ENCODE data around the gene PRDM5. TPM values are rescaled to one million over a fixed set of nuclear protein-coding genes. Genes with fewer than 3 reads are reported as not detected.

PRDM5 gene
- total and polyA plus RNA-seq, 9 donors = 8.1 to 53.8 (median 36.3) TPM

DNA sequence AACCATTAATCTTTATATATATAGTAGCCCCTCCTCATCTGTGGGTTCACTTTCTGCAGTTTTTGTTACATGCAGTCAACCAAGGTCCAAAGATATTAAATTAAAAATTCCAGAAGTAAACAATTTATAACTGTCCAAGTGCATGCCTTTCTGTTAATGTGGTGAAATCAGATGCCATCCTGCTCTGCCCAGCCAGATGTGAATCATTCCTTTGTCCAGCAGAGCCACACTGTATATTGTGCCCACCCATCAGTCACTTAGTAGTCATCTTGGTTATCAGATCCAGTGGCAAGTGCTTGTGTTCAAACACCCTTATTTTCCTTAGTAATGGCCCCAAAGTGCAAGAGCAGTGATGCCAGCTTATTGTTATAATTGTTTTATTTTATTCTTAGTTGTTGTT lies 17.2 kb upstream of the PRDM5 start:
- intact Hi-C loops (cut with DNase I) = no loop called here
- no peak for DNase-seq
- TF ChIP-seq, protein P1, sequence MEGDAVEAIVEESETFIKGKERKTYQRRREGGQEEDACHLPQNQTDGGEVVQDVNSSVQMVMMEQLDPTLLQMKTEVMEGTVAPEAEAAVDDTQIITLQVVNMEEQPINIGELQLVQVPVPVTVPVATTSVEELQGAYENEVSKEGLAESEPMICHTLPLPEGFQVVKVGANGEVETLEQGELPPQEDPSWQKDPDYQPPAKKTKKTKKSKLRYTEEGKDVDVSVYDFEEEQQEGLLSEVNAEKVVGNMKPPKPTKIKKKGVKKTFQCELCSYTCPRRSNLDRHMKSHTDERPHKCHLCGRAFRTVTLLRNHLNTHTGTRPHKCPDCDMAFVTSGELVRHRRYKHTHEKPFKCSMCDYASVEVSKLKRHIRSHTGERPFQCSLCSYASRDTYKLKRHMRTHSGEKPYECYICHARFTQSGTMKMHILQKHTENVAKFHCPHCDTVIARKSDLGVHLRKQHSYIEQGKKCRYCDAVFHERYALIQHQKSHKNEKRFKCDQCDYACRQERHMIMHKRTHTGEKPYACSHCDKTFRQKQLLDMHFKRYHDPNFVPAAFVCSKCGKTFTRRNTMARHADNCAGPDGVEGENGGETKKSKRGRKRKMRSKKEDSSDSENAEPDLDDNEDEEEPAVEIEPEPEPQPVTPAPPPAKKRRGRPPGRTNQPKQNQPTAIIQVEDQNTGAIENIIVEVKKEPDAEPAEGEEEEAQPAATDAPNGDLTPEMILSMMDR (IDR thresholded peaks at IDR 0.05) = no peak
- TF ChIP-seq POLR2A (IDR thresholded peaks at IDR 0.05) = no peak
- TF ChIP-seq EP300 (IDR thresholded peaks at IDR 0.05) = no peak

DNA sequence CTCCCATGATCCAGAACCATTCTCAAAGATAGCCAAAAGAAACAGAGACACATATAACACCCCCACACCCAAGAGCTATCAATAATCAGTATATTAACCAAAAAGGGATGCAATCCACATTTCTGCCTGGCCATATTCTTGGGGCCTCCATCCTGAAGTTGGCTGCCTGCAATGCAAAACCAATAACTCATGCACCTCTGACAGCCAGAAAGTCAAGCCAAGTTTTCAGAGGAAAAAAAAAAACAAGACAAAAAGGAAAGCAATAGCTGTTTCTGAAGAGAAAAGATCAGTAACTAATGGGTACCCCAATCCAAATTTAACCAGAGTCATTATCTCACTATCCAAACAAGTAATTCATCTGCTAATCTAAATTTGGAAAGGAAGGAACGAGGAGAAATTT lies 7.3 kb upstream of the PRDM5 start:
- no peak for DNase-seq
- intact Hi-C loops (cut with DNase I) = no loop called here
- 65 to 94% (median 83%) methylated on average over 1 of the region's 1 CpG for WGBS, 3 donors
- Histone ChIP-seq H3K36me3 (no peaks in the 10 kb centered on the region), H3K27me3 (no peaks in the 10 kb centered on the region), H3K27ac (no peak overlapping the region), H3K4me1 (ENCODE audit: insufficient read depth) (no peaks in the 10 kb centered on the region), H3K9me3 (no peaks in the 10 kb centered on the region), H3K4me3 (no peak overlapping the region)
- TF ChIP-seq POLR2A (IDR thresholded peaks at IDR 0.05) (no peak), EP300 (IDR thresholded peaks at IDR 0.05) (no peak)
- TF ChIP-seq, protein P1 (IDR thresholded peaks at IDR 0.05) = no peak

More for the DNA sequence above, 17.2 kb upstream of the PRDM5 start:
- H3K36me3 ChIP-seq = no peaks in the 10 kb centered on the region
- no peaks in the 10 kb centered on the region for H3K4me1 ChIP-seq (ENCODE audit: insufficient read depth)
- H3K27ac ChIP-seq = no peak overlapping the region
- H3K4me3 ChIP-seq = no peak overlapping the region
- H3K9me3 ChIP-seq = no peaks in the 10 kb centered on the region
- H3K27me3 ChIP-seq = no peaks in the 10 kb centered on the region

DNA sequence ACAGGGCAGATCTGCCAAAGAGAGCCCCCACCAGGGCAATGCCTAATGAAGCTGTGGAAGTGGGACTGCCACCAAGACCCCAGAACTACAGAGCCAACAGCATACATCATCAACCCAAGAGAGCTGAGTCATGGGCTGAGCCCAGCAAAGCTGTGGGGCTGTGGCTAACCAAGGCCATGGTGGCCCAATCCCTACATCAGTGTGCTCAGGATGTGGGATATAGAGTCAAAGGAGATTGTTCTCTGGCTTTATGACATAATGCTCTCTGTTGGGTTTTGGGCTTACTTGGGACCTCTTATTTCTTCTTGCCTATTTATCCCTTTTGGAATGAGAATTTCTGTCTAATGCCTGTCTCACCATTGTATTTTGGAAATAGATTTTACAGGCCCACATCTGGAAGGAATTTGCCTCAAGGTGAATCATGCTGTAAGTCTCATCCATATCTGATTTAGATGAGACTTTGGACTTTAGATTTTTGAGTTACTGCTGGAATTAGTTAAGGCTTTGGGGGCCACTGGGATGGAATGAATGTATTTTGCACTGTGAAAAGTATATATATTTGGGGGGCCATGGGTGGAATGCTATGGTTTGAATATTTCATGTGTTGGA lies 5.4 kb upstream of the PRDM5 start:
- no peaks in the 10 kb centered on the region for H3K36me3 ChIP-seq
- H3K9me3 ChIP-seq = no peaks in the 10 kb centered on the region
- no peaks in the 10 kb centered on the region for H3K27me3 ChIP-seq
- peaks cover 5% of the 10 kb centered on the region for H3K4me1 ChIP-seq (ENCODE audit: insufficient read depth)
- H3K27ac ChIP-seq = no peak overlapping the region
- intact Hi-C loops (cut with DNase I) = no loop called here
- no peak overlapping the region for H3K4me3 ChIP-seq
- TF ChIP-seq, protein P1 (IDR thresholded peaks at IDR 0.05) = no peak
- TF ChIP-seq EP300 (IDR thresholded peaks at IDR 0.05) (no peak), POLR2A (IDR thresholded peaks at IDR 0.05) (no peak)
- no peak for DNase-seq

DNA sequence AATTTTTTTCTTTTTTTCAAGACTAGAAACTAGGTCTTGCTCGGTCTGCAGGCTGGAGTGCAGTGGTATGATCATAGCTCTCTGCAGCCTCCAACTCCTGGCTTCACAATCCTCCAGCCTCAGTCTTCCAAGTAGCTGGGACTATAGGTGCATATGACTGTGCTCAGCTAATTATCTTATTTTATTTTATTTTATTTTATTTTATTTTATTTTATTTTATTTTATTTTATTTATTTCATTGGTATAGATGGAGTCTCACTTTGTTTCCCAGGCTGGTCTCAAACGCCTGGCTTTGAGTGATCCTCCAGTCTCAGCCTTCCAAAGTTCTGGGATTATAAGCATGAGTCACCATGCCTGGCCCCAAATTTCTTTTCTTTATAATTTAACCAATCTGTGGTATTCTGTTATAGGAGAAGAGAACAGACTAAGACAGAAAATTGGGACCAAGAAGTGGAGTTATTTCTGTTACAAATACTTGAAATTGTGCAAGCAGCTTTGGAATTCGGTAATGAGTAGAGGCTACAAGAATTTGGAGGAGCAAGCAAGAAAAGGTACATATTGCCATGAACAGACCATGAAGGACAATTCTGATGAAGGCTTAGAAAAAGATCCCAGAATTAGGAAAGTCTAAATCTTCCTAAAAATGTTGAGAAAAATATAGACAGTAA lies 4.0 kb upstream of the PRDM5 start:
- Histone ChIP-seq H3K9me3 (no peaks in the 10 kb centered on the region), H3K4me1 (ENCODE audit: insufficient read depth) (peaks cover 5% of the 10 kb centered on the region), H3K36me3 (no peaks in the 10 kb centered on the region), H3K4me3 (no peak overlapping the region), H3K27ac (no peak overlapping the region), H3K27me3 (no peaks in the 10 kb centered on the region)
- no peak for DNase-seq
- WGBS, 3 donors = 88 to 94% (median 90%) methylated on average over 3 of the region's 3 CpGs
- TF ChIP-seq, protein P1 (IDR thresholded peaks at IDR 0.05) = no peak
- TF ChIP-seq EP300 (IDR thresholded peaks at IDR 0.05) = no peak
- no peak for TF ChIP-seq POLR2A (IDR thresholded peaks at IDR 0.05)
- intact Hi-C loops (cut with DNase I) = no loop called here
